Neural crest cell (in vitro differentiated cells): ENCODE data around the gene PDK2. TPM values are rescaled to one million over a fixed set of nuclear protein-coding genes. Genes with fewer than 3 reads are reported as not detected.

ENCODE experiments used
- DNase-seq: peaks from one replicate; pipeline ENCODE4 v3.0.0; 2021; ENCODE audit warnings: low read depth, mixed read lengths, low spot score
- H3K27ac Mint-ChIP-seq: one replicate; pipeline ENCODE4 v1.8.0; 2021; ENCODE audit warnings: mild to moderate bottlenecking, mixed read lengths; ENCODE audit not compliant: unreplicated experiment
- H3K27me3 Mint-ChIP-seq: 2 replicates; pipeline ENCODE4 v1.8.0; 2021; ENCODE audit warnings: low read depth, mild to moderate bottlenecking, mixed read lengths
- H3K36me3 Mint-ChIP-seq: 2 replicates; pipeline ENCODE4 v1.8.0; 2021; ENCODE audit warnings: low read depth, mild to moderate bottlenecking, mixed read lengths
- H3K4me1 Mint-ChIP-seq: 2 replicates; pipeline ENCODE4 v1.8.0; 2021; ENCODE audit warnings: mixed read lengths
- H3K4me3 Mint-ChIP-seq: one replicate; pipeline ENCODE4 v1.8.0; 2021; ENCODE audit warnings: mild to moderate bottlenecking, mixed read lengths
- H3K9me3 Mint-ChIP-seq: 2 replicates; pipeline ENCODE4 v1.8.0; 2021; ENCODE audit warnings: mixed read lengths
- total RNA-seq: library from RNA; stranded (reverse); gene quantifications from 2 replicates; pipeline ENCODE4 v1.2.1, GENCODE V29; 2021
- TF ChIP-seq, protein P1 (sequence below): fragments of 200-600 bp; sonication (generic); conservative IDR thresholded peaks from 2 replicates; pipeline ENCODE4 v1.5.0; 2021; ENCODE audit warnings: antibody characterized with exemption, mild to moderate bottlenecking

Gene PDK2
- total RNA-seq, 1 donor from 2014 or later = 21.6 TPM

DNA sequence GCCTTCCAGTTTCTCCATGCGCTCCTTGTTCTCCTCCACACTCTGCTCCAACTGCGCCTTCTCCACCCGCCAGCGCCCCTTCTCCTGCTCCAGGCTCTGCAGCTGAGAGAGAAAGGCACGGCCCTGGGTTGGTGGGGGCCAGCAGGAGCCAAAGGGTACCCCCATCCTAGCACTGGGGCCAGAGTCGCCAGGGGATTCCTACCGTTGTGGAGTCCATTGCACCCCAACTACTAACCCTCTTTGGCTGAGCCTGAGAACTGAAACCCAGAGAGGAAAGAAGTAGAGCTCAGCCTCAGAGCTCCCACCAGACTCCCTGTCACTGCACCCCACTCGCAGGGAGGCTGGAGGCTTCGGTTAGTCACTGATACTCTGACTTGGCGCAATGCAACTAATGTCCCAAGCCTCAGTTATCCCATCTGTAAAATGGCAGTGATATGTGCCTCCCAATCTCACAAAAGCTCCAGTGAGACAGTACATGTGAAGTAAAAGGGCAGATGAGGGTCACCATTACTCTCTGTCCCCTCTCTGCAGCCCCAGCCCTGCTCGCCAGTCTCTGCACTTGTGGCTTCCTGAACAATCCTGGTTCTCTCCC is 41.0 kb downstream of the PDK2 start:
- H3K27ac Mint-ChIP-seq = no peak overlapping the region
- no peak for DNase-seq

DNA sequence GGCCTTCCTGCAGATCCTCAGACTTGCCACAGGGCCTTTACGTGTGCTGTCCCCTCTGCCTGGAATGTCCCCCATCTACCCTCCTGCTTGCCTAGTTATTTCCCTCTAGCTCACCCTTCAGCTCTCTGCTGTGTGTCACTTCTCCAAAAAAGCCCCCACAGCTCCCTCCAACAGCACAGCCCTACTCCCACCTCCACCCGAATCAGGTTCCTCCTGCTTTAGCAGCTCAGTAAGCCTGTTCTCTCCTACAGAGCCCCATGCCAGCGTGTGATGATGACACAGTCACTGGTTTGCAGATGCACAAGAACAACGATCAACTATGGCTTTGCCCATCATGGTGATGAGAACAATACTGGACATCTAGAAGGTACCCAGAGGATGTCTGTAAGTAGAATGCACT is 41.9 kb downstream of the PDK2 start:
- H3K4me1 Mint-ChIP-seq = peaks cover 6% of the 10 kb centered on the region
- H3K36me3 Mint-ChIP-seq = peaks cover 19% of the 10 kb centered on the region
- no peak overlapping the region for H3K27ac Mint-ChIP-seq
- H3K27me3 Mint-ChIP-seq = peaks cover 2% of the 10 kb centered on the region
- no peaks in the 10 kb centered on the region for H3K9me3 Mint-ChIP-seq
- TF ChIP-seq, protein P1, sequence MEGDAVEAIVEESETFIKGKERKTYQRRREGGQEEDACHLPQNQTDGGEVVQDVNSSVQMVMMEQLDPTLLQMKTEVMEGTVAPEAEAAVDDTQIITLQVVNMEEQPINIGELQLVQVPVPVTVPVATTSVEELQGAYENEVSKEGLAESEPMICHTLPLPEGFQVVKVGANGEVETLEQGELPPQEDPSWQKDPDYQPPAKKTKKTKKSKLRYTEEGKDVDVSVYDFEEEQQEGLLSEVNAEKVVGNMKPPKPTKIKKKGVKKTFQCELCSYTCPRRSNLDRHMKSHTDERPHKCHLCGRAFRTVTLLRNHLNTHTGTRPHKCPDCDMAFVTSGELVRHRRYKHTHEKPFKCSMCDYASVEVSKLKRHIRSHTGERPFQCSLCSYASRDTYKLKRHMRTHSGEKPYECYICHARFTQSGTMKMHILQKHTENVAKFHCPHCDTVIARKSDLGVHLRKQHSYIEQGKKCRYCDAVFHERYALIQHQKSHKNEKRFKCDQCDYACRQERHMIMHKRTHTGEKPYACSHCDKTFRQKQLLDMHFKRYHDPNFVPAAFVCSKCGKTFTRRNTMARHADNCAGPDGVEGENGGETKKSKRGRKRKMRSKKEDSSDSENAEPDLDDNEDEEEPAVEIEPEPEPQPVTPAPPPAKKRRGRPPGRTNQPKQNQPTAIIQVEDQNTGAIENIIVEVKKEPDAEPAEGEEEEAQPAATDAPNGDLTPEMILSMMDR = no peak
- H3K4me3 Mint-ChIP-seq = peak overlapping the region; percentile 53
- no peak for DNase-seq

More for the DNA sequence above, 41.0 kb downstream of the PDK2 start:
- Mint-ChIP-seq H3K4me1 (peaks cover 13% of the 10 kb centered on the region), H3K36me3 (peaks cover 15% of the 10 kb centered on the region), H3K9me3 (no peaks in the 10 kb centered on the region), H3K4me3 (no peak overlapping the region), H3K27me3 (peaks cover 8% of the 10 kb centered on the region)
- TF ChIP-seq, protein P1 = no peak

DNA sequence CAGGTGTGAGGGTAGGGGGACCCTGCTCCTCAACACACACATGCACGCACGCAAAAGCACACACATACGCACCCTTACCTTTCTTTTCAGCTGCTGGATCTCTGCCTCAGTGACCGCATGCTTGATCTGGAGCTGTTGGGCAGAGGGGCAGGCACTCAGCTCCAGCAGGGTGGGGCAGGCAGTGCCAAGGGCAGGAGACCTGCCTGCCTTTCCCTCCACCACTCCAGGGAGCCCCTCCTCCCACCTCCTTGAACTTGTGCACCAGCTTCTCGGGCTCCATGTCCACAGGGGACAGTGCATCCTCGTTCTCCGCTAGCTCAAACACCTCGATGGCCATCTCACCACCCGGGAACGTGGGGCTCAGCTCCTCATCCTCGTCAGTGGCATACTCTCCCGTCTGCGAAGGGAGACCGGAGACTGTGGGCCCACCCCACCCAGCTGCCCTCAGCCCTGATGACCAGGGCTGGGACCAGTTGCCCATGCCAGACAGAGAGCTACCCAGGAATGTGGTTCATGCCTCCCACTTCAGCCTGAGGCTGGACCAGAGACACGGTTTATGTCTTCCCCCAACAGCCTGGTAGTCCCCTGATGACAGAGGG is 44.1 kb downstream of the PDK2 start:
- peaks cover 13% of the 10 kb centered on the region for H3K4me1 Mint-ChIP-seq
- H3K9me3 Mint-ChIP-seq = no peaks in the 10 kb centered on the region
- no peak for DNase-seq
- no peak overlapping the region for H3K4me3 Mint-ChIP-seq
- H3K27ac Mint-ChIP-seq = no peak overlapping the region
- H3K27me3 Mint-ChIP-seq = peaks cover 2% of the 10 kb centered on the region
- TF ChIP-seq, protein P1 = no peak
- peaks cover 28% of the 10 kb centered on the region for H3K36me3 Mint-ChIP-seq

DNA sequence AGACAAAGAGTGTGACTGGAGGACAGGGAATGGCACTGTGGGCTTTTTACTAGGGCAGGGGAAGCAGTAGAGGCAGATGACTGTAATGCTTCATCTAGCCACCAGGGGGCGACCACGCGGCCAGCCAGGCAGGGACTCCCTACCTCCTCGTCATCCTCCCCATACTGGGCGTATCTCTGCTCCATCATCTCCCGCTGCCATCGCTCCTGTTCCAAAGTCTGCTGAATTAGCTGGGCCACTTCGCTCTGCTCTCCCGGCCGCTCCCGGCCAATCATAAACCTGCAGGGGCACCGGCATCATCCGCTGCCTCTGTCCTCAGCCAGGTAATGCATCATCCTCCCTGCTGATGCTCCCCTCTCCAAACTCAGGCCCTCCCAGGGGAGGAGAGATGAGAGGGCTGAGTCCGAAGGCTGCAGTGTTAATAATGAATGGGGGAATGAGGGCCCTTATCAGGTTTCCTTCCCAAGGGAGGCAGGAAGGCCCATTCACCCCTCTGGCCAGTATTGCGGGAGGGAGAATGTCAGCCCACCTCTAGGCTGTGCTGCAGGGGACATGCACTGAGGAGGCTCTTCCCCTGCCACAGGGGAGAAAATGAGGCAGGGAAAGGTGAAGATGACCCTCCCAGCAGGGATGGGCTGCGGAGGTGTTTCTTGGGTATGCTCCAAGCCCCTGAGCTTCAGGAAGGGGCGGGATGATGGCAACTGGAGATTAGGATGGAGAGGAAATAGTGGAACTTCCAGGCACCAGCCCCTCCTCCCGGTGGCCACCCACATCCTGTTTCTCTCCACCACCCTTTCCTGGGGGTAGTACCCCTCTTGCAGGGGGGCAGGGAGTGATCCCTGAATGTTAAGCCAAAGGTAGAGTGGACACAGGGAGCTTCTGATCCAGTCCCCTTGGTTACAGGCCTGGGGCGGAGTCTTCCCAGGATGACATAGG is 45.1 kb downstream of the PDK2 start:
- Mint-ChIP-seq H3K27ac (peak overlapping the region; percentile 57), H3K36me3 (peaks cover 28% of the 10 kb centered on the region), H3K9me3 (no peaks in the 10 kb centered on the region), H3K4me1 (peaks cover 14% of the 10 kb centered on the region), H3K4me3 (peak overlapping the region; percentile 79), H3K27me3 (peaks cover 2% of the 10 kb centered on the region)
- TF ChIP-seq, protein P1 = peak; percentile 91
- peak; percentile 78 for DNase-seq

GRCh38 chr17:50141026-50141744 is 46.0 kb downstream of the PDK2 start:
- Mint-ChIP-seq H3K27me3 (peaks cover 2% of the 10 kb centered on the region), H3K9me3 (no peaks in the 10 kb centered on the region), H3K4me1 (peaks cover 22% of the 10 kb centered on the region), H3K27ac (no peak overlapping the region), H3K36me3 (peaks cover 28% of the 10 kb centered on the region), H3K4me3 (peak overlapping the region; percentile 9)
- no peak for DNase-seq
- TF ChIP-seq, protein P1 = no peak
